ENCODE results near the gene CCL5.
A peak's percentile ranks its signal among the peaks of the same experiment; 100 is the strongest.

CCL5 gene

DNA sequence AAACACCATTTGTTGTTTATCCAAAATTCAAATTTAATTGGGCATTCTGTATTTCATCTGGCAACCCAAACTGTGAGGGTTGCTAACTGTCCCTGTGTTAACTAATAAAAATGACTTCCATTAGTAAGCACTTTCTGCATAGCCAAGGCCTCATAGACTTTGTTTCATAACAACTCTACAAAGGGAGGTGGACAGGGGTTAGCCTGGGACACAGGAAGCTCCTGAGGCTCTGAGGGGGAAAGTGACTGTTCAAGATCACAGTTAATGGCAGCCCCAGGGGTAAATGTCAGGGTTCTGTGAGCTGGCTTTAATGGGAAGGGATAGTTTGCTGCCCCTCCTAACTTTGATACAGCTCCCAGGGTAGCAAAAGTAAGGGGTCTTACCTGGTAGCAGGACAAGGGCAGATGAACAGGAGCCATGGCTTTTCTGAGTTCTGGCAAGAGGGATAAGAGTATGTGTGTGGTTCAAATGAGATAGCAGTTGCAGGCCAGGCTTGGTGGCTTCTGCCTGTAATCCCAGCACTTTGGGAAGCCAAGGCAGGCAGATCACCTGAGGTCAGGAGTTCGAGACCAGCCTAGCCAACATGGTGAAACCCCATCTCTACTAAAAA lies 13.7 kb downstream of the CCL5 start:
- DNase-seq, result no peak

DNA sequence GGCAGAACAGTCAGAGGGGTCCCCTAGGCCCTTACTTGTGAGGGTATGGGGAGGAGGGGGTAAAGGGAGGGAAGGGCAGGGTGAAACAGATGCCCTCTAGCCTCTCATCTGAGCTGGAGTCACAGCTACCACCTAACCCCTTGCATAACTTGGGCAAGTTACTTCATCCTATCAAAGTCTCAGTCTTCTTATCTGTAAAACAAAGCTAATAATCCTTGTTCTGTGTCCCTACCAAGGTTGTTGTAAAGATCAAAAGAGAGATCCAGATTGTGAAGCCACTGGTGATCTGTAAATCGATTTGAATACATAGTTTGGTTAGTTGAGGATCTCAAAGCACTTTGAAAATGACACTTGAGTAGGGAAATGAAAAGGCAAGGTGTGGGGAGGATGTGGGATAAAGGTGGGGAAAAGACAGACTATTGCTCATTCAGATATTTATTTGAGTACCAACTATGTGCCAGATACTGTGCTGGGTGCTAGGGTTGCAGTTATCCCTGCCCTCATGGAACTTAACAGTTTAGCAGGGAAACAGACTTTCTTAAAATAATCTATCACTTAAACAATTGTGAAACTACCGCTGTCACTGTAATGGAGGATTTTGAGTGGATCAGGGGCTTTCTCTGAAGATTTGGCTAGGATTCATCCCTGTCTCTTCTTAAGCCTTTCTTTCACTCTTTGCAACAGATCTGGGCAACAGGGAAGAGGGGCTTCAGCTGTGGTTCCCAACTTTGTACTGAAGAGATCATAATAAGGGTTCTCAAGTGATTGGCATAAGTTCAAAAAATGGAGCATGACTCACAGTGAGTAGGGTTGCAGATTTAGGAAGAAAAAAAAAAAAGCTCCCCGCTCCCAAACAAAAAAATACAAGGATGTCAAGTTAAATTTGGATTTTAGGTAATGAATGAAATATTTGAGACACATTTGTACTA lies 14.5 kb downstream of the CCL5 start:
- DNase-seq, result no peak

DNA sequence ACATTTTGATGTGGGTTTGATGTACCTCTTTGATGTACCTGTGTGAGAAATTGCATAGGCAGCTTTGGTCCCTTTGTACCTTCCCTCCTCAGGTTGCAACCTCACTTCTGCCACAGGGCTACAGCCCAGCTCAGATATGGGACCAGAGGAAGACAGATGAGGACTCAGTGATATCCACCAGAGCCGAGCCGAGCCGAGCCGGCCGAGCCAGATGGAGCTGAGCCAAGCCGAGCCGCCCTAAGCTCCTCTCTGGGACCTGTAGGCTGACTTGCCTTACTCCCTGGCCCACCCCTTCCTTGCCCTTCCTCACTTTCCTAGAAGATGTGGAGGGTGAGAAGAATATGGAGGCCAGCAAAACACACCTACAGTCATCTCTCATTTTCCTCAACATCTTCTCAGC lies 15.3 kb downstream of the CCL5 start:
- DNase-seq, result no peak

DNA sequence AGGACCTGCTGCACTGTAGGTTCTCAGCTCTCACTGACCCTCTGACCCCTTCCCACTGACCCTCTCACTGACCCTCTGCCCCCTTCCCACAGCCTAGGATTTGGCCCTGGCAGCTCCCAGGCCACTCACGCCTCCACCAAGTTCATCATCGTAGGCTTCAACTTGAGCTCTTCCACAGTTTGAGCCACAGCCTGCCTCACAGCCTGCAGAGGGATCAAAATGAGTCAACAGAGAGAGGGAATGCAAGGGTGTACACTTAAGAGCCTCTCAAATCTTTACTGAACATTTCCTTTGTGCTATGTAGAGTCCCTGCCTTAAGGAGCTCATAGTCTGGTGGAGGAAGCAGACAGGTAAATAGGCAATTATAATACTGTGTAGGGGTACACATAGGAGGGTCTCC lies 23.6 kb downstream of the CCL5 start:
- DNase-seq, result no peak

DNA sequence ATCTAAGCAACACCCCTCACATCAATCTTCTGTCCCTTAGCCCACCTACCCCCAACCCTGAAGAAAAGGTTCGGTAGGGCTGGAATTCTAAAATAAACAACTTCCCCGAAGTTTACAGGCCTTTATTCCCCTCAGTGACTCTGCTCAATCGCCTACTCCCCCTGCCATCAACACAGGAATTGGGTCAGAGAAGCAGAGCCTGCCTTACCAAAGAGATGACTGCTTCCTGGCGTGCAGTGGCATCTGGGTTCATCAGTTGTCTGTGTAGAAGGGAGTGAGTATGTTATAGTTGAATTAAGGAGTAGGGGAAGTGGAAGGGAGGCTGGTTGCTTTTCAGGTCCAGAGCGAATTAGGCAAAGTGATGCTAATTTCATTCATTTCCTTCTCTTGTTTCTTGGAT lies 24.2 kb downstream of the CCL5 start:
- no peak for DNase-seq

DNA sequence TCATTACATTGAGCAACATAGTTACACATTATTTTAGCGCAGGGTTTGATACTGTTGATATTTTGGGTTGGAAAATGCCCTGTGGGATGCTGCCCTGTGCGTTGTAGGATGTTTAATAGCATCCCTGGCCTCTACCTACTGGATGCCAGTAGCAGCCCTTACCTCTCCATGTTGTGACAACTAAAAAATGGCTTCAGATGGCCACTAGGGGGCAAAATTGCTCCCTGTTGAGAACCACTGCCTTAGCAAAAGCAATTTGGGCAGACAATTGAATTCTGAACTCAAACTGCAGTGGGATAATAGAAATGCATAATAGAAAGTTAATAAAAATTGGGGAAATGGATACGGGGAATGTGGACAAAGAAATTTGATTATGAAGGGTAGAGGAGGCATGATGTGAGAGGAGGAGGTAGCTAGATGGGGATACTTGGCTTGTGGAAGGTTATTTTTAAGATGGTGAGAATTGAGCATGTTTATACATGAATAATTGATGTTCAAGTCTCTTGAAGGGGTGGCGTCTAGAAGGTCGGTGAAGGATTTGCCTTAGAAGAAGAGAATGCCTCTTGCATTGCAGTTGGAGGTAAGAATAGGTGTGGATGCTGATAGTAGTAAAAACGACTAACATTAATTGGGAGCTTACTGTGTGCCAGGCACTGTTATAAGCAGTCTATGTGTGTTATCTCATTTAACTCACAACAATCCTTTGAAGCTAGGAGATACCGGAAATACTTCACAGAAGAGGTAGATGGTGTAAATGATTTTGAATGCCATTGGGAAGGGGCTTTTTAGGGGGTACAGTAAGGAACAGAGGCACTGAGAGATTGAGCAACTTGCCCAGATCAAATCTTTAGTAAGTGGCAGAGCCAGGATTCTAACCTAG lies 30.5 kb downstream of the CCL5 start:
- peak in 1 of 2 experiments; percentile 5 for DNase-seq

DNA sequence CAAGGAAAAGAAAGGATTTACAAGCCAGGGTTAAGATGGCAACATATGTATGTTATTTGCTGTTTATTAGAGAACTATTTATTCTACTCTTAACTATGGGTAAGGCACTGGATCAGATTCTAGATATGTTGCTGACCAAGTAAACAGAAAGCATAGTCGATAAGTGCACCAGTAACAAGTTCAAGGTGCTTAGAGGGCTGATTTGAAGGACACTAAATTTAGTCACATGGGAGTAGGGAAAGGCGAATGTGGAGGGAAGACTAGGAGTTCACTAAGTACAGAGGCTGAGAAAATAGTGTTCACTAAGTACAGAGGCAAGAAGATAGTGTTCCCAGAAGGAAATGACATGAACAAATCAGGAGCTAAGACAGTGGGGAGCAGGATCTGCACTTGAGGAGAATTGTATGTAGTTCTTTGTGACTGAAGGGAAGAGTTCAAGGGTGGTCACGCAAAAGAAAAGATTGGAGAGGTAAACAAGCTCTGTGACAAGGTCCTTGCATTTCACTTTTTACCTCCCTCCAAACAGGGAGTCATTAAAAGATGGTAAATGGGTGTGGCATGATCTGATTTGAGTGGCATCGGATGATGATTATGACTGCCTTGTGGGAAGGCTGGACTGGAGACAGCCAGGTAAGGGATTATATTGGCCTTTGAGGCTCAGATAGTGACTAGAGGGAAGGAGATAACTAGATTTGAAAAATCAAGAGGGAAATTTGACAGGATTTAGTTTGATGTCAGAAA lies 32.4 kb downstream of the CCL5 start:
- DNase-seq, result no peak

DNA sequence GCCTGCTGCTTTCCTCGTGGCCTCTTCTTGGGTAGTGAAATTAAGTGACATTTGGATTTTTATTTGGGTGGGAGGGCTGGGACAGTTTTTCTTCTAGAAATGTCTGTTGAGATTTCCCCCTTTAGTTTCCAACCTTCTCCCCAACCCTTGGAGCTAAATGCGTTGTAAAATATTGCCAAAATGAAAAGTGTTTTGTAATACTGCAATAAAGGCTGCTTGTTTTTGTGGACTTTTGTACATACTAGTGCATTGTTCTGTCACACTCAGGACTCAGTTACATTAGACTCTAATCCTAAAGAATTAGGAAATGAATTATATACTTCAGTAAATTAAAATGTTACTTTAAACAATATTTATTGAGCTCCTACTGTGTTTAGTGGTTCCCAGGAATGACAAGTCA lies 33.2 kb downstream of the CCL5 start:
- DNase-seq, result no peak

DNA sequence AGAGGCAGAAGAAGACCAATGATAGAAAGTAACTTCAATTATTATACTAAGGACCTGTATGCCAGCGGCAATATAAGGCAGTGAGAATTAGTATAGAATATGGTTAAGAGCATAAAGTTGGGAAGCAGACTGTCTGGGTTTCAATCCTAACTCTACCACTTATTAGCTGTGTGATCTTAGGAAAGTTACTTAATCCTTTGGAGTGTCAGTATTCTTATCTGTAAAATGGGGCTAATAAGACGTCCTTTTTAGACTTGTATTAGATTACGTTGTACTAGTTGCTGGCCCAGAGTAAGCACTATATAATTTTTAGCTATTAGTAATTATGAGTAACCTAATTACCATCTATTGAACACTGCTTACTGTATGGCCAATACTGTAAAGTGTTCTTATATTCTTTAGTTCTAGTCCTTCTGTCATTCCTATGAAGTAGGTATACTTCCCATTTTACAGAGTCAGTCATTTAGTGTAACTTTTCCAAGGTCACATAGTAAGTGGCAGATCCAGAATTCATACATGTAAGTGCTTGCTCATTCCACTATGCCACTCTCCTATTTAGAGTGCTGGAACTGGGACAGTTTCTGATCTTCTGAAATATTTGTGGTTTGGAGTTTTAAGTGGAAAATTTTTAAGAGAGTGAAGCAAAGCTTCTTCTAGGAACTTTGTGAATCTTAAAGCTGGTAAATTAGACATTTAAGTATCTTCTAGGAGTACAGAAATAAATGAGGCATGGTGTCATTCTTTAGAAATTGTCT lies 33.9 kb downstream of the CCL5 start:
- DNase-seq, result no peak

DNA sequence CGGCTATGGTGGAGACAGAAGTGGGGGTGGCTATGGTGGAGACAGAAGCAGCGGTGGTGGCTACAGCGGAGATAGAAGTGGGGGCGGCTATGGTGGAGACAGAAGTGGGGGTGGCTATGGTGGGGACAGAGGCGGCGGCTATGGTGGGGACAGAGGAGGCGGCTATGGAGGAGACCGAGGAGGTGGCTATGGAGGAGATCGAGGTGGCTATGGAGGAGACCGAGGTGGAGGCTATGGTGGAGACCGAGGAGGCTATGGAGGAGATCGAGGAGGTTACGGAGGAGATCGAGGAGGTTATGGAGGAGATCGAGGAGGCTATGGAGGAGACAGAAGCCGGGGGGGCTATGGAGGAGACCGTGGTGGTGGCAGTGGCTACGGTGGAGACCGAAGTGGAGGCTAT lies 35.6 kb downstream of the CCL5 start:
- DNase-seq, result no peak

DNA sequence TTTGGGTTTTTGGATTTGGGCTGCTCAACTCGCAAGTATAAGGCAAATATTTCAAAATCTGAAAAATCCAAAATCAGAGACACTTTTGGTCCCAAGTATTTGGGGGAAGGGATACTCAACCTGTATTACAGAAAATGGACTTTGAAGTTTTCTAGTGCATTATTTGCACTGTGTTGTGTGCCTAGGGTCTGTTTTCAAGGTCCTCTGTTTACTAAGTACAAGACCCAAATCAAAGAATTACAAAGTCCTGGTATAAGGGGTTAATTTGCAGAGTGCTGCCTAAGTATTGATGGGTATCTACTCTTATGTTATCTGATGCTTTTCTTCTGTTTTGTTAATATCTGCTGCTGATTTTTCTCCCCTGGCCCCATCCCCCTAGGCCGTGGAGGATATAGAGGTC lies 36.5 kb downstream of the CCL5 start:
- DNase-seq, result no peak

DNA sequence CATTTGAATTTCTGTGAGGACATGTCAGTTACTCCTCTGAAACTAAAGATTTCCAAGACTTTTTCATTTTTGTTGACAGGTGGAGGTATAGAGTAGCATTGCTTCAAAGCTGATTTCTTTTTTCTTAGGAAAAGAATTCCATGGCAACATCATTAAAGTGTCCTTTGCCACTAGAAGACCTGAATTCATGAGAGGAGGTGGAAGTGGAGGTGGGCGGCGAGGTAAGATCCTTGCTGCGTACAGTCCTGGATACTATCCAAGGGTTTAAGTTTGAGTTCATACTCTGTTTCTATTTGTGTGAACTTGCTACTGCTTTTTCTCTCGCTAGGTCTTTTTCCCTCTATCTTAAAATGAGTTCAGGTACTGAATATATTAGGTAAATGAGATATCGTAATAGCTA lies 37.9 kb downstream of the CCL5 start:
- DNase-seq, result no peak

DNA sequence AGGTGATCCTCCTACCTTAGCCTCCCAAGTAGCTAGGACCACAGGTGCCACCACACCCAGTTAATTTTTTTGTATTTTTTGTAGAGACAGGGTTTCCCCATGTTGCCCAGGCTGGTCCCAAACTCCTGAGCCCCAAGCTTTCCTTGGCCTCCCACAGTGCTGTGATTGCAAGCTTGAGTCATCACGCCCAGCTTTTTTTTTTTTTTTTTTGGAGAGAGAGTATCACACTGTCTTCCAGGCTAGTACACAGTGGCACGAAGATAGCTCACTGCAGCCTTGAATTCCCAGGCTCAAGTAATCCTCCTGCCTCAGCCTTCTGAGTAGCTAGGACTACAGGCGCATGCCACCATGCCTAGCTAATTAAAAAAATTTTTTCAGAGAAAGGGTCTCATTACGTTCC lies 38.7 kb downstream of the CCL5 start:
- DNase-seq, result no peak

DNA sequence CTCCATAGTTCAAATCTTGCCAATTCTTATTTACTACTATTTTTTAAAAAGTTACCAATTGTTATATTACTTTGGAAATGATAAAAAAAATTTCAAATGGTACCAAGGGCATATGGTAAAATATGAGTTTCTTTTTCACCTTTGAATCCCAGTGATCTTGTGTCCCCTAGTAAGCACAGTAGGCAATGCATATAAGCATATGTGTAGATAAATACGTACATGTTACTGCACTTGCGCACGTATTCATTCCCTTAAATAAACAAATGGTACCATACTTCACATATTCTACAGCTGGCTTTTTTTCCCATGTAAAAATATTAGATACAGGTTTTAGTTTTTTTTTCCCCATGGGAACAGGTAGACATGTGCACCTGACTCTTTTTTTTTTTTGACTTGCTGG lies 39.1 kb downstream of the CCL5 start:
- DNase-seq, result no peak

DNA sequence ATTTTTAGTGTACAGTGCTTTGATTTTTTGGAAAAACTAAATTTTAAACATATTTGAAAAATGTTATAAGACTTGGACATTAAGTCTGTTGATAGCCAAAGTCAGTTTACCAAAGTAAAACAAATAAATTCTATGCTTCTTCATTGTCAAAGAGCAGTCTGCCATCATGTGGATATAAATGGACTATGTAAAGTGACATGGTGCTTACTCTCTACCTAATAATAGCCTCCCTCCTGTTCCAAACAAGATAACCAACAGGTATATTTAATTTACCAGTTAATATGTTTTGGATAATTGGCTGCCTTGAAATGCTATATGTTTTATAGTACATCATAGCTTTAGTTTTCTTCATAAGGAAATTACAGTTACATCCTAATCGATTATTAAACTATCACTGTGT lies 55.0 kb downstream of the CCL5 start:
- DNase-seq, result no peak
